ENCODE data around the gene IL6ST.

IL6ST gene

GRCh38 chr5:55913466-55914413, 81.0 kb downstream of the IL6ST start:
- TF ChIP-seq CTCF (IDR thresholded peaks at IDR 0.05; ENCODE audit: low read depth, low read length, missing control alignments), result no peak
- H3K4me3 ChIP-seq (ENCODE audit: low read depth, low read length), result no peak overlapping the region
- no peak for DNase-seq (ENCODE audit: low read depth)

- TF ChIP-seq CTCF (IDR thresholded peaks at IDR 0.05; ENCODE audit: low read depth, low read length, missing control alignments), result no peak
- DNase-seq (ENCODE audit: low read depth), result no peak
Observed at GRCh38 chr5:55911784-55912653, 82.7 kb downstream of the IL6ST start.

GRCh38 chr5:55908804-55909203, 86.0 kb downstream of the IL6ST start:
- no peak for TF ChIP-seq CTCF (IDR thresholded peaks at IDR 0.05; ENCODE audit: low read depth, low read length, missing control alignments)
- H3K4me3 ChIP-seq (ENCODE audit: low read depth, low read length), result no peak overlapping the region
- DNase-seq (ENCODE audit: low read depth), result no peak

More at GRCh38 chr5:55911784-55912653, 82.7 kb downstream of the IL6ST start:
- no peak overlapping the region for H3K4me3 ChIP-seq (ENCODE audit: low read depth, low read length)

GRCh38 chr5:55907927-55908326, 86.8 kb downstream of the IL6ST start:
- no peak for DNase-seq (ENCODE audit: low read depth)
- TF ChIP-seq CTCF (IDR thresholded peaks at IDR 0.05; ENCODE audit: low read depth, low read length, missing control alignments), result no peak
- H3K4me3 ChIP-seq (ENCODE audit: low read depth, low read length), result no peak overlapping the region

- TF ChIP-seq CTCF (IDR thresholded peaks at IDR 0.05; ENCODE audit: low read depth, low read length, missing control alignments), result no peak
- no peak for DNase-seq (ENCODE audit: low read depth)
Observed at GRCh38 chr5:55905251-55905650, 89.5 kb downstream of the IL6ST start.

GRCh38 chr5:55904152-55904551, 90.6 kb downstream of the IL6ST start:
- no peak for DNase-seq (ENCODE audit: low read depth)
- no peak for TF ChIP-seq CTCF (IDR thresholded peaks at IDR 0.05; ENCODE audit: low read depth, low read length, missing control alignments)
- H3K4me3 ChIP-seq (ENCODE audit: low read depth, low read length), result no peak overlapping the region

More at GRCh38 chr5:55905251-55905650, 89.5 kb downstream of the IL6ST start:
- H3K4me3 ChIP-seq (ENCODE audit: low read depth, low read length), result no peak overlapping the region

All from GM12864 (cell line).